GM23248 (cell line): ENCODE results near the gene HHIP. TPM values are rescaled to one million over a fixed set of nuclear protein-coding genes. Genes with fewer than 3 reads are reported as not detected.

ENCODE experiments used
- DNase-seq: peaks from one replicate; pipeline ENCODE4 v3.0.0-alpha.2; 2015
- H2AFZ ChIP-seq: fragments of 200-600 bp; sonication (generic); 2 replicates; pipeline ENCODE4 v1.6.1; 2016; ENCODE audit warnings: antibody characterized with exemption
- H3F3A ChIP-seq: fragments of 200-600 bp; sonication (generic); 2 replicates; pipeline ENCODE4 v1.6.1; 2016; ENCODE audit warnings: mild to moderate bottlenecking, antibody characterized with exemption, mixed run types; ENCODE audit not compliant: insufficient read depth
- H3K27ac ChIP-seq: fragments of 200-600 bp; sonication (generic); 2 replicates; pipeline ENCODE4 v1.5.1; 2016; ENCODE audit warnings: mild to moderate bottlenecking
- H3K27me3 ChIP-seq: fragments of 200-600 bp; sonication (generic); replicated peaks from 2 replicates; pipeline ENCODE4 v1.6.1; 2016; ENCODE audit warnings: mild to moderate bottlenecking; ENCODE audit not compliant: insufficient read depth
- H3K36me3 ChIP-seq: fragments of 200-600 bp; sonication (generic); 2 replicates; pipeline ENCODE4 v1.6.1; 2016; ENCODE audit warnings: low read depth, mild to moderate bottlenecking
- H3K4me1 ChIP-seq: fragments of 200-600 bp; sonication (generic); 2 replicates; pipeline ENCODE4 v1.6.1; 2016; ENCODE audit warnings: mild to moderate bottlenecking; ENCODE audit not compliant: insufficient read depth
- H3K4me2 ChIP-seq: fragments of 200-600 bp; sonication (generic); one replicate; pipeline ENCODE4 v1.6.1; 2016; ENCODE audit warnings: mild to moderate bottlenecking; ENCODE audit not compliant: unreplicated experiment
- H3K4me3 ChIP-seq: fragments of 200-600 bp; sonication (generic); 2 replicates; pipeline ENCODE4 v1.5.1; 2016; ENCODE audit warnings: mild to moderate bottlenecking
- H3K79me2 ChIP-seq: fragments of 200-600 bp; sonication (generic); 2 replicates; pipeline ENCODE4 v1.6.1; 2016; ENCODE audit warnings: mild to moderate bottlenecking; ENCODE audit not compliant: insufficient read depth
- H3K9ac ChIP-seq: fragments of 200-600 bp; sonication (generic); 2 replicates; pipeline ENCODE4 v1.6.1; 2016; ENCODE audit warnings: mild to moderate bottlenecking
- H3K9me2 ChIP-seq: fragments of 200-600 bp; sonication (generic); 2 replicates; pipeline ENCODE4 v1.6.1; 2016; ENCODE audit warnings: mixed run types, mild to moderate bottlenecking, moderate library complexity; ENCODE audit not compliant: insufficient read depth
- H3K9me3 ChIP-seq: fragments of 200-600 bp; sonication (generic); one replicate; pipeline ENCODE4 v1.6.1; 2017; ENCODE audit warnings: low read depth
- H4K20me1 ChIP-seq: fragments of 200-600 bp; sonication (generic); 2 replicates; pipeline ENCODE4 v1.6.0; 2016; ENCODE audit not compliant: insufficient read depth
- EZH2 ChIP-seq: fragments of 200-600 bp; sonication (generic); IDR thresholded peaks from 2 replicates; pipeline ENCODE4 v1.6.1; 2018; ENCODE audit warnings: antibody characterized with exemption, mild to moderate bottlenecking; ENCODE audit not compliant: insufficient read depth, poor library complexity, severe bottlenecking
- EZH2phosphoT487 ChIP-seq: fragments of 200-600 bp; sonication (generic); IDR thresholded peaks from 2 replicates; pipeline ENCODE4 v1.6.1; 2018; ENCODE audit warnings: antibody characterized with exemption, moderate library complexity, mild to moderate bottlenecking, low read depth; ENCODE audit not compliant: insufficient read depth
- WGBS, 2 experiments: methylation state at CpG; one replicate each; pipeline ENCODE4 v1.1.6; 2015 to 2017; ENCODE audit warnings: low lambda C conversion rate in 2 of 2, low coverage in 1 of 2; ENCODE audit errors: missing lambda C conversion rate in 2 of 2; 5-methylcytosine and 5-hydroxymethylcytosine counted together
- in situ Hi-C: fragments of 300-500 bp; cut with MboI; formaldehyde crosslinking; loops from 2 replicates; pipeline ENCODE4 v1.15.0; 2020
- polyA plus RNA-seq: library from polyadenylated mRNA; unstranded; fragments of >200 nt; fragmentation: Nextera tagmentation; extraction: Ambion mirVana; gene quantifications from 2 replicates; pipeline ENCODE4 v1.2.1, GENCODE V29; 2016
- total RNA-seq: library from RNA; depleted of rRNA; stranded (reverse); fragments of >200 nt; shearing (Covaris generic); gene quantifications from 2 replicates; pipeline ENCODE4 v1.2.3, GENCODE V29; 2014

HHIP gene
- total and polyA plus RNA-seq, 2 experiments from 2014 or later: under 0.01 to 0.06 TPM

DNA sequence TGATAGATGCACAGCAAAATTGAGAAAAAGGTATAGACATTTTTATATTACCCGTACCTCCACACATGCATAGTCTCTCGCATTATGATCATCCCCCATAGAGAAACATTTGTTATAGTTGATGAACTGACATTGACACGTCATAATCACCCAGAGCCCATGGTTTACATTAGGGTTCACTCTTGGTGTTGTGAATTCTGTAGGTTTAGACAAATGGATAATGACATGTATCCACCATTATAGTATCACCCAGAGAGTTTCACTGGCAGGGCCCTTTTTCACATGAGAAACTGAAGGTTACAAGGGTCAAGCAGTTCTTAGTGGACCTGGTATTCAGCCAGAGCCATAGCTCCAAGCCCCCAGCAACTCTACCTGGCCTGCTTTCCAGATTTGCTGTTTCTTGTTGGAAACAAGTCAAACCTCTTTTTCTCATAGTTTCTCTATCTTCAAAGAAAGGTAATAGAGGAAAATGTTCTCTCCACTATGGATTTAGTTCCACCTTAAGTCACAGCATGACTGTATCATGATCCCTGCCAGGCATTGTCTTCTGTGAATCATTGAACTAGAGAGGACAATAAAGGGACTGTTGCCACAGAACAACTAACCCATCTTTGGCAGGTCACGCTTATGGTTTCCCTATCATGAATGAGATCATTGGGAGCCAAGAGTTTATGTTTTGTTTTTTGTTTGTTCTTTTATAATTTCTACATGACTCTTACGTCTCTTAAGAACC, 64.0 kb downstream of the HHIP start:
- H3K36me3 ChIP-seq: no peaks in the 10 kb centered on the region
- no peaks in the 10 kb centered on the region for H3K27me3 ChIP-seq
- H3K4me2 ChIP-seq: peak overlapping the region; percentile 9
- WGBS, 2 experiments: 58 to 63% methylated on average over 5 of the region's 5 CpGs
- peaks cover 21% of the 10 kb centered on the region for H3F3A ChIP-seq
- H3K9me2 ChIP-seq: no peaks in the 10 kb centered on the region
- no peak overlapping the region for H2AFZ ChIP-seq
- H3K79me2 ChIP-seq: no peaks in the 10 kb centered on the region
- H3K9ac ChIP-seq: no peak overlapping the region
- H3K4me3 ChIP-seq: no peak overlapping the region
- in situ Hi-C loops: no loop called here
- peak overlapping the region; percentile 19; the same call in 1 of the 2 replicates for H3K27ac ChIP-seq
- peak; percentile 91 for DNase-seq
- H3K4me1 ChIP-seq: peaks cover 28% of the 10 kb centered on the region
- H4K20me1 ChIP-seq: no peaks in the 10 kb centered on the region
- H3K9me3 ChIP-seq: no peaks in the 10 kb centered on the region
- TF ChIP-seq EZH2phosphoT487: 0 out of 2 replicates have a peak, but pooled peaks have one; percentile 32
- no peak for TF ChIP-seq EZH2

DNA sequence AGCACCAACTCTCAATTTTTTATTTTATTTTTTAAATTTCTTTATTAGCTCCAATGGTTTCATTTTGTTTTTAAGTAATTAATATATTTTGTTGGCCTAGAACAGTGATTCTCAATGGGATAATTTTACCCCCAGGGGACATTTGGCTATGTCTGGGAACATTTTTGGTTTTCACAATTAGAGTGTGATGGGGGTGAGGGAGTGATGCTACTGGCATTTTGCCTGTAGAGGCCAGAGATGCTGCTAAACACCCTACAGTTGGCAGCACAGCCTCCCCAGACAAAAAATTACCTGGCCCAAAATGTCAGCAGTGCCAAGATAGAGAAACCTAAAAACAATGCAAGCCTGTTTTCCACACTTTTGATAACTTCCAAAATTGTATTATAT, 64.6 kb downstream of the HHIP start:
- peaks cover 21% of the 10 kb centered on the region for H3F3A ChIP-seq
- H3K4me1 ChIP-seq: peaks cover 28% of the 10 kb centered on the region
- H2AFZ ChIP-seq: no peak overlapping the region
- H4K20me1 ChIP-seq: no peaks in the 10 kb centered on the region
- peak overlapping the region; percentile 9 for H3K4me2 ChIP-seq
- no peaks in the 10 kb centered on the region for H3K36me3 ChIP-seq
- no peak for TF ChIP-seq EZH2phosphoT487
- TF ChIP-seq EZH2: no peak
- in situ Hi-C loops: no loop called here
- no peaks in the 10 kb centered on the region for H3K9me3 ChIP-seq
- no peak overlapping the region for H3K4me3 ChIP-seq
- no peak overlapping the region for H3K9ac ChIP-seq
- H3K27ac ChIP-seq: peak overlapping the region; percentile 19; the same call in 1 of the 2 replicates
- H3K79me2 ChIP-seq: no peaks in the 10 kb centered on the region
- no peak for DNase-seq
- no peaks in the 10 kb centered on the region for H3K9me2 ChIP-seq
- H3K27me3 ChIP-seq: no peaks in the 10 kb centered on the region

DNA sequence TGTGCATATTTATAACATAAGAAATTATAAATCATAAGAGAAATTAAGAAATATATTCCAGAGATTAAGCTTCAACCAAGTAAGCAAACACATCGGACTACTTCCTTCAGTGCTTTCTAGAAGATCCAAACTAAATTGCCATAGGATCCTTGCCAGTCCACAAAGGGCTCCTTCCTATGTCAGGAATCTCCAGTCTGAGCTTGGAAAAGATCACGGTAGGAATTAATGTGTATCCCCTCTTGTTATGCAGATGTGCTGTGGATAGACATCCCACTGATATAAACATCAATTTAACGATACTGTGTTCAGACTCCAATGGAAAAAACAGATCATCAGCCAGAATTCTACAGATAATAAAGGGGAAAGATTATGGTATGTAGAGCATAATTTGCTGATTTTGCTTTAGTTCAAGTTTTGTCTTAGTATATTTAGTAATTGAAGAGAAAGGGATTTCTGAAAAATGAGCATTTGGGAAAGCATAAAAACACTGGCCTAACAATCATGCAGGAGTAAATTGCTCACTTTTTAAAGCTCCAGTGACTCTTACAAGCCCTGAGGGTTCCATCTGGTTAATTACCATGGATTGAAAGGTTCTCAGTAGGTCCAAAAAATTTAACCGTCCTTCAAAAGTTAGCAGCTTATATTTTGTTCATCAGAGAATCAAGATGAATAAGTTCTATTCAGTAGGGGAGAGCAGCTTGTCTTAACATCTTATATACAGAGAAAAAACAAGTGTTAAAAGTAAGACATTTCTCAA, 65.9 kb downstream of the HHIP start:
- H3K4me2 ChIP-seq: no peak overlapping the region
- peaks cover 28% of the 10 kb centered on the region for H3K4me1 ChIP-seq
- 88 to 93% methylated on average over 4 of the region's 4 CpGs for WGBS, 2 experiments
- no peak overlapping the region for H3K4me3 ChIP-seq
- H4K20me1 ChIP-seq: no peaks in the 10 kb centered on the region
- H2AFZ ChIP-seq: no peak overlapping the region
- no peaks in the 10 kb centered on the region for H3K36me3 ChIP-seq
- no peak for TF ChIP-seq EZH2
- TF ChIP-seq EZH2phosphoT487: no peak
- H3K27ac ChIP-seq: no peak overlapping the region
- in situ Hi-C loops: no loop called here
- no peaks in the 10 kb centered on the region for H3K79me2 ChIP-seq
- no peak for DNase-seq
- H3K9me2 ChIP-seq: no peaks in the 10 kb centered on the region
- peaks cover 21% of the 10 kb centered on the region for H3F3A ChIP-seq
- no peak overlapping the region for H3K9ac ChIP-seq
- H3K27me3 ChIP-seq: no peaks in the 10 kb centered on the region
- H3K9me3 ChIP-seq: no peaks in the 10 kb centered on the region

DNA sequence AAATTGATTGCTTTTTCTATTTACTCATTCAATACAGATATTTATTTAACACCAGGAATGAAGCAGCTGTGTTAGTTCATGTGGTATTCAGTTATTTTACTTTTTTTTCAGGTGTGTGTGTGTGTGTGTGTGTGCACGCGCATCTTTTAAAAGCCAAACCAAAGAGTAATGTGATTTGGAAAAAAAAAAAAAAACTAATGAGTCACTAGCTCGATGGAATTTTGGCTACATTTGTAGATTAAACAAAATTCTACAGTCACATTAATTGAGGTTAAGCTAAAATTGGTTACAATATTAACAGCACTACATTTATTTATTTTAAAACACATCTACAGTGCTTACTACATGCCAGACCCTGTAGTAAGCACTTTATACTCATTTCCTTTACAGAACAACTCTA, 66.8 kb downstream of the HHIP start:
- Histone ChIP-seq H4K20me1 (no peaks in the 10 kb centered on the region), H3K9ac (no peak overlapping the region), H2AFZ (no peak overlapping the region), H3K4me1 (peaks cover 28% of the 10 kb centered on the region), H3K79me2 (no peaks in the 10 kb centered on the region), H3F3A (peaks cover 21% of the 10 kb centered on the region), H3K9me3 (no peaks in the 10 kb centered on the region), H3K27me3 (no peaks in the 10 kb centered on the region), H3K36me3 (no peaks in the 10 kb centered on the region), H3K4me3 (no peak overlapping the region), H3K9me2 (no peaks in the 10 kb centered on the region), H3K27ac (no peak overlapping the region), H3K4me2 (no peak overlapping the region)
- 53 to 58% methylated on average over 3 of the region's 3 CpGs for WGBS, 2 experiments
- no peak for TF ChIP-seq EZH2phosphoT487
- no peak for TF ChIP-seq EZH2
- in situ Hi-C loops: no loop called here
- DNase-seq: peak; percentile 56
